Upper lobe of left lung (tissue), 4 donors: ENCODE measurements around the gene BNIP2.

ENCODE experiments used
- CTCF ChIP-seq, 6 experiments: fragments of 450-650 bp in 4 of 6; fragments of 200-600 bp in 2 of 6; sonication (generic) in 2 of 6; IDR thresholded peaks; one replicate each; pipeline ENCODE4 v1.5.1; 2016 to 2019; ENCODE audit warnings: antibody characterized with exemption in 6 of 6
- EP300 ChIP-seq, 4 donors: sonication (generic); formaldehyde crosslinking; IDR thresholded peaks; one replicate each; pipeline ENCODE4 v1.5.1; 2017; ENCODE audit warnings: antibody characterized with exemption in 4 of 4, control low read depth in 2 of 4
- POLR2A ChIP-seq, 4 donors: fragments of 450-650 bp; IDR thresholded peaks; one replicate each; pipeline ENCODE4 v1.5.1; 2016 to 2017; ENCODE audit warnings: antibody characterized with exemption in 4 of 4, mild to moderate bottlenecking in 2 of 4
- POLR2AphosphoS5 ChIP-seq, 2 donors: sonication (generic); formaldehyde crosslinking; IDR thresholded peaks; one replicate each; pipeline ENCODE4 v1.5.1; 2017; ENCODE audit warnings: antibody characterized with exemption in 2 of 2

DNA sequence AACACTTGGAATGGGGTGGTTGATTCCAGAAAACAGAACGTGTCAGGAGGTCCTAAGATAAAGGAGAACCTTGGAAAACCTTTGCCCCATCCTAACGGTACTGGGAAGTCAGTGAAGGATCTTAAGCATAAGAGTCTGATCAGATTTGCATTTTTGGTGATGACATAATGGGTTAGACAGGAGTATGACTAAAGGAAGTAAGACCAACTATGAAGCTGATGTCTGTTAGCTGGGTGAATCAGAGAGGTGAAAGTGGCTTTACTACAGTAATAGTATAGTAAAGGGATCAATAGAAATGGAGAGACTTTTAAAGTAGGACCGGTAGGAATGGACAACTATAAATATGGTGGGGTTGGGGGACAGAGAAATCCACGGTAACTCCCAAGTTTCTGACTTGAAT lies 44.4 kb downstream of the BNIP2 start:
- TF ChIP-seq CTCF (IDR thresholded peaks at IDR 0.05) (no peak), POLR2A (IDR thresholded peaks at IDR 0.05) (no peak), EP300 (IDR thresholded peaks at IDR 0.05) (no peak), POLR2AphosphoS5 (IDR thresholded peaks at IDR 0.05) (no peak)
